ENCODE results near the gene BMPER.

The BMPER gene

GRCh38 chr7:34059136-34059828 lies 153.9 kb downstream of the BMPER start:
- in situ Hi-C loops (cut with MboI; ENCODE audit: low sequenced_read_pairs), result no loop called here

- in situ Hi-C loops (cut with MboI; ENCODE audit: low sequenced_read_pairs), result no loop called here
Observed at GRCh38 chr7:34060196-34060947, 155.0 kb downstream of the BMPER start.

GRCh38 chr7:34061149-34061548 lies 155.8 kb downstream of the BMPER start:
- in situ Hi-C loops (cut with MboI; ENCODE audit: low sequenced_read_pairs), result no loop called here

GRCh38 chr7:34062341-34062740 lies 157.0 kb downstream of the BMPER start:
- in situ Hi-C loops (cut with MboI; ENCODE audit: low sequenced_read_pairs), result no loop called here

- in situ Hi-C loops (cut with MboI; ENCODE audit: low sequenced_read_pairs), result no loop called here
Observed at GRCh38 chr7:34062826-34063225, 157.5 kb downstream of the BMPER start.

GRCh38 chr7:34064519-34065158 lies 159.3 kb downstream of the BMPER start:
- in situ Hi-C loops (cut with MboI; ENCODE audit: low sequenced_read_pairs), result no loop called here

- in situ Hi-C loops (cut with MboI; ENCODE audit: low sequenced_read_pairs), result no loop called here
Observed at GRCh38 chr7:34066411-34066810, 161.1 kb downstream of the BMPER start.

- in situ Hi-C loops (cut with MboI; ENCODE audit: low sequenced_read_pairs), result no loop called here
Observed at GRCh38 chr7:34067005-34067778, 161.9 kb downstream of the BMPER start.

- in situ Hi-C loops (cut with MboI; ENCODE audit: low sequenced_read_pairs), result no loop called here
Observed at GRCh38 chr7:34069676-34070075, 164.3 kb downstream of the BMPER start.

- in situ Hi-C loops (cut with MboI; ENCODE audit: low sequenced_read_pairs), result no loop called here
Observed at GRCh38 chr7:34070511-34071323, 165.4 kb downstream of the BMPER start.

- in situ Hi-C loops (cut with MboI; ENCODE audit: low sequenced_read_pairs), result no loop called here
Observed at GRCh38 chr7:34073676-34074075, 168.3 kb downstream of the BMPER start.

- in situ Hi-C loops (cut with MboI; ENCODE audit: low sequenced_read_pairs), result no loop called here
Observed at GRCh38 chr7:34074421-34074820, 169.1 kb downstream of the BMPER start.

GRCh38 chr7:34075523-34076370 lies 170.4 kb downstream of the BMPER start:
- in situ Hi-C loops (cut with MboI; ENCODE audit: low sequenced_read_pairs), result no loop called here

- in situ Hi-C loops (cut with MboI; ENCODE audit: low sequenced_read_pairs), result no loop called here
Observed at GRCh38 chr7:34077168-34077567, 171.8 kb downstream of the BMPER start.

- in situ Hi-C loops (cut with MboI; ENCODE audit: low sequenced_read_pairs), result no loop called here
Observed at GRCh38 chr7:34078864-34079263, 173.5 kb downstream of the BMPER start.

GRCh38 chr7:34080513-34080912 lies 175.2 kb downstream of the BMPER start:
- in situ Hi-C loops (cut with MboI; ENCODE audit: low sequenced_read_pairs), result no loop called here

GRCh38 chr7:34081935-34082334 lies 176.6 kb downstream of the BMPER start:
- in situ Hi-C loops (cut with MboI; ENCODE audit: low sequenced_read_pairs), result no loop called here

GRCh38 chr7:34083440-34083839 lies 178.1 kb downstream of the BMPER start:
- in situ Hi-C loops (cut with MboI; ENCODE audit: low sequenced_read_pairs), result no loop called here

GRCh38 chr7:34084651-34085050 lies 179.3 kb downstream of the BMPER start:
- in situ Hi-C loops (cut with MboI; ENCODE audit: low sequenced_read_pairs), result no loop called here
